HG03565 (cell line): Measurements from ENCODE around the gene MVB12B.
"Not testable (repeated sequence)": the region's sequence is repeated elsewhere in the genome, so short reads cannot be mapped to it uniquely, and the experiment has no call there.

Source experiments
- ATAC-seq: cut with Tn5 transposase; IDR thresholded peaks from one replicate; pipeline ENCODE4 v1.9.1; 2021; ENCODE audit warnings: mild to moderate bottlenecking, moderate library complexity; ENCODE audit not compliant: unreplicated experiment

The MVB12B gene

GRCh38 chr9:126464694-126465441 lies 138.2 kb downstream of the MVB12B start:
- no peak for ATAC-seq

GRCh38 chr9:126465977-126466376 lies 139.3 kb downstream of the MVB12B start:
- no peak for ATAC-seq

DNA sequence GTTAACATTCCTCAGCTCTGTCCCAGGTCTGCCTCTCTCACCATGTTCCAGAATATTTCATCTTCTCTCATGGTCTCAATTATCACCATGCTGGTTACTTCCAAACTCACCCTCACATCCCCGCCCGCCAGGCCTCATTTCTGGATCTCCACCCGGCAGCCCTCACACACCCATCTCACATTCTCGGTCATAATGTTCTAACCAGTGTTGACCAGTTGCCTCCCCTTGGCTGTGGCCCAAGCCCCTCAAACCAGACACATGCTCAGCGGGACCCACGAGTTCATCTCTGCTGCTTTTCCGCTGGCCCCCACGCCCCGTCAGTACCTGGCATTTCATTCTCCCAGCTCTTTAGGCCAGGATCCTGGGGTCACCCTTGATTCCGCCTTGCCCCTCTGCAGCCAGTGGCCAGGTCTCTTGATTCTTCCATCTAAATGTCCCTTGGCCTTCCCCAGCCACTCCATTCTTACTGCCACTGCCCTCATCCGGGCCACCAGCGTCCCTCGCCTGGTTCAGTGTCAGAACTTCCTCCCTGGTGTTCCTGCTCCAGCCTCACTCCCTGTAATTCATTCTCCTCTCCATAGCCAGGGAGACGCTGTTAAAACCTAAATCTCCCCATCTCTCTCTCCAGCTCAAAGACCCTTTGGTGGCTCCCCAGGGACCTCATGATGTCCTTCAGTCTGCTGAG lies 141.7 kb downstream of the MVB12B start:
- ATAC-seq, result no peak

DNA sequence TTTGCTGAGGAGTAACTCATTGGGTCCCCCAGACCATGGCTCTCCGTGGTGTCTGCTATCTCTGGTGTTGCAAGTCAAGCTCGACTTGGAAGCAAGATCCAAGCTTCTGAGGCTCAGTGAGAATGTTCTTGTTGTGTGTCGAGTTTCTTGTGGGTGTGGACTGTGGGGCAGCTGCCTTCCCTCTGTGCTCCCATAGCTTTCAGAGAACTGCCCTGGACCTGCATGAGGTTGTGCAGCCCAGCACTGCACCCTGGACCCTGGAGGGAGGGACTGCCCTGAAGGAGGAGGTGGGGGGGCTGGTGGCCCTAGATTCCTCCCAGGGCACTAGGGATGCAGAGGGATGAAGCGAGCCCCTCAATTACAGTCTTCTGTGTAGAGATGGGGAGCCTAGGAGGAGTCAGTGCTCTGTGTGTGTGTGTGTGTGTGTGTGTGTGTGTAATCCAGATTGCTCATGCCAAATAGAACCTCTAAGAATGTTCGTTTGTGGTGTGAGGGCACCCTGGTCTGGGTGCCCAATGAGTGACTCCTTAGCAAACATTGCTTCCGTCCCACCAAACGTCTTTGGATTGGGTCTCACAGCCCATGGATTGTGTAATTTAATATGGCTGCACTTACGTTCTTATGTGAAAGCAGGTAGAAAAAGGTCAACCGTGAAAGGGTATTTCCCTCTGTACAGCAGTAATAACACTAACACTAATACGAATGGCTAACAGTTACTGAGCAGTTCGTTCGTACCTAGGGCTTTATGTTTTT lies 143.8 kb downstream of the MVB12B start:
- peak; percentile 19 for ATAC-seq

- peak; percentile 45 for ATAC-seq
Observed at GRCh38 chr9:126471084-126471624, 144.5 kb downstream of the MVB12B start.

- no peak for ATAC-seq
Observed at GRCh38 chr9:126472198-126472947, 145.7 kb downstream of the MVB12B start.

GRCh38 chr9:126472948-126473298 lies 146.3 kb downstream of the MVB12B start:
- ATAC-seq, result no peak

GRCh38 chr9:126474206-126474765 lies 147.7 kb downstream of the MVB12B start:
- no peak for ATAC-seq

- no peak for ATAC-seq
Observed at GRCh38 chr9:126474786-126475485, 148.3 kb downstream of the MVB12B start.

DNA sequence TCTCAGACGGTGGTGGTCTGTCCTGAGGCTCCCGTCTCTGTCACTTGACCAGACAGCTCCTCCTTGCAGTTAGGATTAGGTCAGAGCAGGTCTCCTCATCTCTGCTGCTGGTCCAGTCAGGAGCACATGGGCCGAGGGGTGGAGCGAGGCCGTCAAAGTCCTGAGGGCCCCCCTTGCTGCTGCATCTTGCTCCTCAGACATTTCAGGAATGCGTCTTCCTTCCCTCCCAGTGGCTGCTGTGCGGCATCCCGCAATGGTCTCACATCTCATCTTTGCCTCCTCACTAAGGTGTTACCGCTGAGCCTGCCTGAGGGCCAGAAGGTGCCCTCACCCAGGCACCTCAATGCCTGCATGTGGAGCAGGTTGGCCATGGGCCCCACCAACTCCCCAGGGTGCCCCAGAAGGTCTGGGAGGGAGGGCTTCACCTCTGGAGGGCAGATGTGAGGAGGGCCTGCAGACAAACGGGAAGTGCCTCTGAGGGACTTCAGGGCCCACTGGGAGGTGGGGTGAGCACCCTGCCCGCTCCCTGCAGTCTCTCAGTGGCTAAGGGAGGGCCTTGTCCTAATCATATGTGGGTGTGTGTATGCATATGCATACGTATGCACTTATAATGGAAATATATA lies 149.4 kb downstream of the MVB12B start:
- ATAC-seq, result no peak

DNA sequence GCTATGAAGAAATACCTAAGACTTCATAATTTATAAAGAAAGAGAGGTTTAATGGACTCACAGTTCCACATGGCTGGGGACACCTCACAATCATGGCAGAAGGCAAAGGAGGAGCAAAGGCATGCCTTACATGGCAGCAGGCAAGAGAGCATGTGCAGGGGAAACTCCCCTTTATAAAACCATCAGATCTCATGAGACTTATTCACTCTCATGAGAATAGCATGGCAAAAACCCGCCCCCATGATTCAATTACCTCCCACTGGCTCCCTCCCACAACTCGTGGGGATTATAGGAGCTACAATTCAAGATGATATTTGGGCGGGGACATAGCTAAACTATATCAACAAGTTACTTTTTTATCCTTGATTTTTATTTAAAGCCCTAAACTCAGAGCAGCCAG lies 150.8 kb downstream of the MVB12B start:
- ATAC-seq, result not testable (repeated sequence)

DNA sequence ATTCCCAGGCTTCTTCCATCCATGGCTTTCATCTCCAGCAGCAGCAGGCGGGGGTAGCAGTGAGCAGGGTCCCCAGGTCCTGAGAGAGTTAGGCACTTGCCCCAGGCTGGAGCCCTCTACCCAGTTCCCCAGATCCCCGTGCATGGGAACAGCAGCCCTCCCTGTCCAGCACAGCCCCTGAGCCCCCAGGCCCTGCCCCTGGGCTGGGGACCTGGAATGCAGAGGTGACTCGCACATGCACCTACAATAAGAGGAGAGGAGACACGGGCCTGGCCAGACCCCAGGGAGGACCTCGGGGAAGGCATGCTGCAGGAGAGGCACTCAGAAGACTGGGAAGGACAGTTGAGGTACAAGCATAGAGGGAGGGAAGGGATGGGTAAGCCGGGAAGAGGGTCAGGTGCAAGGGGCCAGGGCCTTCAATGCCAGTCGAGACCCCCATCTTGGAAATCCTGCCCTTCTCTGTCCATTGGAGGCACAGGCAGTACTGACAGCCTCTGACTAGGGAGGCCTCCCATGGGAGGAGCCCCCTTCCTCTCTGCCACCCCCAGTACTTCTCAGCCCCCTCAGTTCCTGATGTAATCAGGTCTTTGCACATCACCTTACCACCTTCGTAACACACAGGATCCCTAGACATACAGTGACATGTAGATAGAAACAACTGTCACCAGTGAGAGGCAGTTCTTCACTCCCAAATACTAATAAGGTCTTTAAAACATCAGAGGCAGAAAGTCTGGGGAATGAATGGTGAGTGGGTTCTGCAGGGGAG lies 151.8 kb downstream of the MVB12B start:
- no peak for ATAC-seq

DNA sequence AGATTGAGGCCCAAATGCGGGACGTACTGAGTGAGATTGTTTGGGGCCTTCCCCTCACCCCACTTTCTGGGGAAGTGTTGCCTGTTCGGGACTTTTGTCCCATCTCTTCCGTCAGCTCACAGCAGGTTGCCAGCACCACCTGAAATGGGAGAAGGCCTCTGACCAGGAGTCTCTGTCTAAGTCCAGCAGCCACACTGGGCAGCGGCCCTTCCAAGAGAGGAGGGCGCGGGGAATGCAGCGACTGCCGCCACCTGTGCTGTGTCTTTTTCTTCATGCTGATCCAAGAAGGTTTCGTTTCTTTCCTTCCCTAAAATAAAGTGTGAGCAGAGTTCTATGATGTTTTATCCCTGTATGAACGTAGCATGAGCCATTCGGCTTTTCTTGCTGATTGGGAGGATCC lies 152.9 kb downstream of the MVB12B start:
- ATAC-seq, result no peak

DNA sequence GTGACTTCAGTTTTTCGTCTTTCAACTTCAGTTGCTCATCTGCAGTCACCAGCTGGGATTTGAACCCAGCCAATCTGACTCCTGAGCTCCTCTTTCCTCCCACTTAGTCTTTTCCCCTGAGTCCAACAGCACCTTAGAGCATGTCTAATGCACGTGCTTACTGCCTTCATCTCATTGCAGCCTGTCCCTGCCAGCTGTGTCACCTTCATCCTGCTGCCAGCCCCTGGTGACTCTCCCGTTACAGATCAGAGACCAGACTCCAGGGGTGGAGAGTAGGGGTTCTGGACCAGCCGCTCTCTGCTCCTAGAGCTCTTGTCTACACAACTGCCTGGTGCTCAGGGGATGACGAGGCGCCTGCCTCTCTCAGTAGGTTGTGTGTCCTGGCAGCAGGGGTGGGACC lies 154.2 kb downstream of the MVB12B start:
- no peak for ATAC-seq

DNA sequence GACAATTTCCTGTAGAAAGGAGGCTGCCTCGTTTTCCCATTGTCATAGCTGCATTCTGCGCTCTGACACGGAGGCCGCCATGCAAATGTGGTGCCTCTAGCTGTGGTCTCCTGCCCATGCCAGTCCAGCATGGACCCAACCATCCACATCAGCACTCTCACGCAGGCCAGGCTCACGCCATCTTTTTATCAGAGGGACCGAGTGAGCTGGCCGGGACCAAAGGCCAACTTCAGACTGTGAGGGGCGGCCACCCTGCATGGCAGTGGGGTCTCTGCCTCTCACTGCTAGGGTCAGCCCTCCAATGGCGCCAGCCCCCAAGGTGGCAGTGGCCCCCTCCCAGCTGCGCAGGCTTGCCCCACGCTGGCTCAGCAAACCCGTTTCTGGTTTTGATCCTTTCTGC lies 155.2 kb downstream of the MVB12B start:
- ATAC-seq, result no peak

- no peak for ATAC-seq
Observed at GRCh38 chr9:126482361-126483044, 155.9 kb downstream of the MVB12B start.

GRCh38 chr9:126483468-126484073 lies 156.9 kb downstream of the MVB12B start:
- no peak for ATAC-seq

DNA sequence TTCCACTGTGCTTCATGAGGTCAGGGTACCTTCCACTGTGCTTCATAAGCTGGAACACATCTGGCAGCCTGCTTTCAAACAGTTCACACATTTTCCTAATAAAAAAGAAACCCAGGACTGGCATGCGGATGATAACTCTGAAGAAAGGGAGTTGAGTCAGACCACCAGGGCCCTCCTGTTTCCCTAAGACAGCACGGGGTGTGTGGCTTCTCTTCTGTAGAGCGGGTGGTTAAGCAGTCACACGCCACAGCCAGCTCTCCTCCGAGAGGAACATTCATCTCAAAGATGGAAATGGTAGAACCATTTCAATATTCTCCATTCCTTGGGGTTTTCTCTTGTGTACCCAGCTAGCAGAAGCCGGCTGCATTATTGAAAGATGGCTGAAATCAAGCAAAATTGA lies 159.0 kb downstream of the MVB12B start:
- ATAC-seq, result no peak
